Naive thymus-derived CD4-positive, alpha-beta T cell (primary cell): ENCODE data around the gene HJURP. TPM values are rescaled to one million over a fixed set of nuclear protein-coding genes. Genes with fewer than 3 reads are reported as not detected.
A peak's percentile ranks its signal among the peaks of the same experiment; 100 is the strongest.
"Not testable (repeated sequence)": the region's sequence is repeated elsewhere in the genome, so short reads cannot be mapped to it uniquely, and the experiment has no call there.

Source experiments
- ATAC-seq: fragments of 150-1000 bp; cut with Tn5 transposase; 2 replicates; pipeline ENCODE4 v1.10.0; 2021; ENCODE audit warnings: mild to moderate bottlenecking, moderate library complexity
- CTCF ChIA-PET: fragments of 350-600 bp; sonication (Branson Sonifier 250); formaldehyde crosslinking; loops from one replicate; lab custom pipeline; 2021; ENCODE audit warnings: antibody characterized with exemption; lab: Charles Lee
- POLR2A ChIA-PET: fragments of 350-600 bp; sonication (Branson Sonifier 250); formaldehyde crosslinking; loops from one replicate; lab custom pipeline; 2021; ENCODE audit warnings: antibody characterized with exemption, inconsistent platforms; lab: Charles Lee
- DNase-seq, 9 donors: peaks; one replicate each; pipeline versions ENCODE4 v3.0.0 to v3.0.0-alpha.2; 2020 to 2022; ENCODE audit warnings: mixed read lengths in 1 of 9
- H3K27ac ChIP-seq: one replicate; pipeline ENCODE4 v1.7.0; 2013; ENCODE audit warnings: mild to moderate bottlenecking, low read depth, low read length, moderate library complexity
- H3K27me3 ChIP-seq, 2 donors: one replicate each; pipeline ENCODE4 v1.7.0; 2013; ENCODE audit warnings: low read length in 2 of 2, mild to moderate bottlenecking in 2 of 2, moderate library complexity in 2 of 2; ENCODE audit not compliant: control insufficient read depth in 2 of 2, insufficient read depth in 2 of 2
- H3K36me3 ChIP-seq, 3 experiments: 1 replicate in 2 of 3; 2 replicates in 1 of 3; pipeline ENCODE4 v1.7.0; 2013; ENCODE audit warnings: low read length in 3 of 3, mild to moderate bottlenecking in 3 of 3, moderate library complexity in 1 of 3; ENCODE audit not compliant: insufficient read depth in 3 of 3, control insufficient read depth in 2 of 3
- H3K4me1 ChIP-seq, 2 donors: one replicate each; pipeline ENCODE4 v1.7.0; 2013; ENCODE audit warnings: low read length in 2 of 2, mild to moderate bottlenecking in 2 of 2, moderate library complexity in 1 of 2; ENCODE audit not compliant: control insufficient read depth in 2 of 2, insufficient read depth in 2 of 2
- H3K4me3 ChIP-seq: 2 replicates; pipeline ENCODE4 v1.7.0; 2013; ENCODE audit warnings: mild to moderate bottlenecking, low read length
- H3K9me3 ChIP-seq, 3 experiments: 1 replicate in 2 of 3; 2 replicates in 1 of 3; pipeline ENCODE4 v1.7.0; 2013; ENCODE audit warnings: low read length in 3 of 3; ENCODE audit not compliant: control insufficient read depth in 2 of 3
- H3K27ac Mint-ChIP-seq, 9 donors: one replicate each; pipeline ENCODE4 v1.8.0; 2020 to 2022; ENCODE audit warnings: mixed read lengths in 9 of 9, mild to moderate bottlenecking in 8 of 9, moderate library complexity in 5 of 9, inconsistent platforms in 2 of 9
- H3K27me3 Mint-ChIP-seq, 5 donors: one replicate each; pipeline ENCODE4 v1.8.0; 2021 to 2022; ENCODE audit warnings: mixed read lengths in 5 of 5, mild to moderate bottlenecking in 1 of 5
- H3K36me3 Mint-ChIP-seq, 5 donors: one replicate each; pipeline ENCODE4 v1.8.0; 2020 to 2022; ENCODE audit warnings: mixed read lengths in 5 of 5, mild to moderate bottlenecking in 3 of 5, inconsistent platforms in 1 of 5
- H3K4me1 Mint-ChIP-seq, 7 donors: one replicate each; pipeline ENCODE4 v1.8.0; 2020 to 2022; ENCODE audit warnings: mixed read lengths in 7 of 7, mild to moderate bottlenecking in 3 of 7, inconsistent platforms in 1 of 7
- H3K4me3 Mint-ChIP-seq, 10 donors: one replicate each; pipeline ENCODE4 v1.8.0; 2020 to 2022; ENCODE audit warnings: mild to moderate bottlenecking in 10 of 10, mixed read lengths in 10 of 10, moderate library complexity in 6 of 10, inconsistent platforms in 2 of 10
- H3K9me3 Mint-ChIP-seq, 11 donors: one replicate each; pipeline ENCODE4 v1.8.0; 2020 to 2022; ENCODE audit warnings: mixed read lengths in 11 of 11, mild to moderate bottlenecking in 4 of 11, inconsistent platforms in 1 of 11, moderate library complexity in 1 of 11
- intact Hi-C, 2 donors: fragments of 100-400 bp; cut with micrococcal nuclease; formaldehyde crosslinking; loops; one replicate each; pipeline ENCODE4 v1.15.1; 2023
- polyA plus RNA-seq, 2 donors: library from polyadenylated mRNA; unstranded; fragments of 300-500 nt; fragmentation: Illumina TruSeq; gene quantifications; one replicate each; pipeline ENCODE4 v1.2.3, GENCODE V29; 2021
- total RNA-seq, 6 experiments: library from RNA in 5 of 6; stranded (reverse) in 5 of 6; gene quantifications; 1 replicate in 5 of 6; 2 replicates in 1 of 6; pipeline ENCODE4 v1.2.3 and lab custom pipeline; 2021 to 2026

HJURP gene, protein sequence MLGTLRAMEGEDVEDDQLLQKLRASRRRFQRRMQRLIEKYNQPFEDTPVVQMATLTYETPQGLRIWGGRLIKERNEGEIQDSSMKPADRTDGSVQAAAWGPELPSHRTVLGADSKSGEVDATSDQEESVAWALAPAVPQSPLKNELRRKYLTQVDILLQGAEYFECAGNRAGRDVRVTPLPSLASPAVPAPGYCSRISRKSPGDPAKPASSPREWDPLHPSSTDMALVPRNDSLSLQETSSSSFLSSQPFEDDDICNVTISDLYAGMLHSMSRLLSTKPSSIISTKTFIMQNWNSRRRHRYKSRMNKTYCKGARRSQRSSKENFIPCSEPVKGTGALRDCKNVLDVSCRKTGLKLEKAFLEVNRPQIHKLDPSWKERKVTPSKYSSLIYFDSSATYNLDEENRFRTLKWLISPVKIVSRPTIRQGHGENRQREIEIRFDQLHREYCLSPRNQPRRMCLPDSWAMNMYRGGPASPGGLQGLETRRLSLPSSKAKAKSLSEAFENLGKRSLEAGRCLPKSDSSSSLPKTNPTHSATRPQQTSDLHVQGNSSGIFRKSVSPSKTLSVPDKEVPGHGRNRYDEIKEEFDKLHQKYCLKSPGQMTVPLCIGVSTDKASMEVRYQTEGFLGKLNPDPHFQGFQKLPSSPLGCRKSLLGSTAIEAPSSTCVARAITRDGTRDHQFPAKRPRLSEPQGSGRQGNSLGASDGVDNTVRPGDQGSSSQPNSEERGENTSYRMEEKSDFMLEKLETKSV
- total RNA-seq (10 to 100 TPM in 1 of 5 experiments, under 1 TPM in 2, not detected in 2; 0.11 to 67.1 (median 0.27) TPM), polyA plus RNA-seq (under 1 TPM in 1 of 2 donors, not detected in 1; 0.40 TPM), total RNA-seq (lab: John Stamatoyannopoulos, UW) (not detected)

DNA sequence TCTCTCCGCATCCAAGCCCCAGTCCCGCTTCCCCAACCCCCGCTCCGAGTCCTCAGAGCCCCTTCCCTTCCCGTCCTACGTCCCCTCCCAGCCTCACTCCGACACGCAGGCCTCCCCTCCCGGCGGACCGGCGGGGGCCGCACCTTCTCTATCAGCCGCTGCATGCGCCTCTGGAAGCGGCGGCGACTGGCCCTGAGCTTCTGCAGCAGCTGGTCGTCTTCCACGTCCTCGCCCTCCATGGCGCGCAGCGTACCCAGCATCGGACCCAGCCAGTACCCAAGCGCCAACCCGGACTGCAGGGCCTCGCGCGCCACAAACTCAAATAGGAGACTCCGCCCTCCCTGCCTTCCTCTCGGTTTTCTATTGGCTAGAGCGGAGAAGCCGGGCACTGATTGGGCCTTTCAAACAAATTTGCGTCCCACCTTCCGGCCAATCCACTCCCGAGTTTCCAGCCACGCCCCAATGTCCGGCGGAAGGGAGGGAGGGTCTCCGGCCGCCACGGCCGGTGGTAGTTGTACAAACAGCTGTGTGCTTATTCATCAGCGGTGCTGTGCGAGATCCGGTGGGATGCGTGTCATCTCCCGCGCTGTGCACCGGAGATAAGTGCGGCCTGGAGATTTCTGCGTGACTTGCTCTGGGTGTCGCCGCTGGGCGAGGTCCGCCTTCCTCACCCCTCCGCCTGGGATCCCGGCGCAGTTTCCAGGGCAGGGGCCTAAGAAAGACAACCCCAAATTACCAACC is at the start of gene HJURP:
Gene HJURP, minus strand, starts transcription at position 295 of the 741 bp plus-strand sequence. Its CDS starts 35 bp downstream, at position 260.
- ATAC-seq (peak; percentile 96), DNase-seq (peak; percentile 76 to 92 (median 87))
- CTCF ChIA-PET = no interaction called here
- Mint-ChIP-seq H3K9me3 (no peaks in the 10 kb centered on the region), H3K27me3 (peaks cover 0 to 7% (median 5%) of the 10 kb centered on the region in 5 donors), H3K36me3 (peaks cover 0 to 13% (median 0%) of the 10 kb centered on the region in 5 donors), H3K4me3 (peak within 1 kb of the TSS; percentile 83 to 98 (median 92)), H3K4me1 (peaks cover 12 to 68% (median 18%) of the 10 kb centered on the region in 7 donors), H3K27ac (peak within 1 kb of the TSS in 8 of 9 donors; percentile 53 to 95 (median 75))
- Histone ChIP-seq H3K4me1 (peaks cover 0 to 6% of the 10 kb centered on the region in 2 donors), H3K36me3 (no peaks in the 10 kb centered on the region), H3K27ac (peak within 1 kb of the TSS; percentile 26), H3K9me3 (no peaks in the 10 kb centered on the region), H3K27me3 (no peaks in the 10 kb centered on the region), H3K4me3 (peak within 1 kb of the TSS; percentile 97)
- POLR2A ChIA-PET = no interaction called here
- intact Hi-C loops = loop anchor here (1.0 to 10.0 kb wide), 4 partner anchors 14 to 690 kb away; partner anchors contain the start of gene MSL3B (in 2 of the 2)

DNA sequence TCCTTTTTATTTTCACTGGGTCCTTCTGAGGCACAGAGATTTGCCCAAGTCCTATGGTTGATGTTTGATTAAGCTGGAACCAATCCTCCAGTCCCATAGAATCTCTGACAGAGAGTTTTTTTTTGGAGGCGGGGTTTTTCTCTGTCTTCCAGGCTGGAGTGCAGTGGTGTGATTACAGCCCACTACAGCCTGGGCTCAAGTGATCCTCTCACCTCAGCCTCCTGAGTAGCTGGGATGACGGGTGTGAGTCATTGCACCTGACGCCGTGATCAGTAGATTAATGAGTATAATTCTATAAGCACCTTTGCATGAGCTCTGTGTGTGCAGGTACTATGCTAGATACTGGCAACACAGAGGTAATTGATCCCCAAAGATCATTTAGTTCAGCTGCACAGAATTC is 47.5 kb upstream of the HJURP start:
- CTCF ChIA-PET = no interaction called here
- peaks cover 13 to 24% (median 16%) of the 10 kb centered on the region in 5 donors for H3K27me3 Mint-ChIP-seq
- ATAC-seq (no peak), DNase-seq (no peak)
- H3K9me3 Mint-ChIP-seq = peaks cover 0 to 10% (median 0%) of the 10 kb centered on the region in 11 donors
- Histone ChIP-seq H3K27me3 (no peaks in the 10 kb centered on the region), H3K36me3 (no peaks in the 10 kb centered on the region), H3K4me3 (no peak overlapping the region), H3K27ac (no peak overlapping the region), H3K9me3 (no peaks in the 10 kb centered on the region), H3K4me1 (peaks cover 8 to 9% of the 10 kb centered on the region in 2 donors)
- no peak overlapping the region for H3K27ac Mint-ChIP-seq
- H3K36me3 Mint-ChIP-seq = peaks cover 0 to 3% (median 0%) of the 10 kb centered on the region in 5 donors
- H3K4me3 Mint-ChIP-seq = no peak overlapping the region
- H3K4me1 Mint-ChIP-seq = peaks cover 0 to 21% (median 20%) of the 10 kb centered on the region in 7 donors
- POLR2A ChIA-PET = no interaction called here
- intact Hi-C loops = no loop called here

DNA sequence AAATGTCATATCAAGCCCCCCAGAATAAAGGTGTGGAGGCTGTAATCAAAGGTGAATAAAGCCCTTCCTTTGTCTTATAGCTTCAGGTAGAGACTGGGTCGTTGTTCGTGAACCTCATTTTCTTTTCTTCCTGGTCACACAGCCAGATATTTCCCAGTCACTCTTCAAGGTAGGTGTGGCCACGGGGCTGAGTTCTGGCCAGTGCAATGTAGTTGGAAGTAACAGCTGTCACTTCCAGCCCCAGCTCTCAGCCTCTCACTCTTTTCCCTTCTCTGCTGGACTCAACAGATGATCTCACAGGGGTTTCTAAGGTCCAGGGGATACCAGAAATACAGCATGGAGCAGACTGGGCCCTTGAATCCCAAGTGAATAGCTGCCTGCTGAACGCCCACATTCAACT is 47.0 kb upstream of the HJURP start:
- DNase-seq (no peak), ATAC-seq (no peak)
- Mint-ChIP-seq H3K36me3 (peaks cover 0 to 2% (median 0%) of the 10 kb centered on the region in 5 donors), H3K4me1 (peaks cover 0 to 21% (median 20%) of the 10 kb centered on the region in 7 donors), H3K27me3 (peaks cover 12 to 24% (median 14%) of the 10 kb centered on the region in 5 donors), H3K9me3 (peaks cover 0 to 10% (median 0%) of the 10 kb centered on the region in 11 donors), H3K4me3 (no peak overlapping the region), H3K27ac (no peak overlapping the region)
- no peak overlapping the region for H3K4me3 ChIP-seq
- CTCF ChIA-PET = no interaction called here
- POLR2A ChIA-PET = no interaction called here
- H3K9me3 ChIP-seq = no peaks in the 10 kb centered on the region
- H3K27me3 ChIP-seq = no peaks in the 10 kb centered on the region
- H3K27ac ChIP-seq = no peak overlapping the region
- no peaks in the 10 kb centered on the region for H3K36me3 ChIP-seq
- H3K4me1 ChIP-seq = peaks cover 8 to 9% of the 10 kb centered on the region in 2 donors
- intact Hi-C loops = no loop called here

DNA sequence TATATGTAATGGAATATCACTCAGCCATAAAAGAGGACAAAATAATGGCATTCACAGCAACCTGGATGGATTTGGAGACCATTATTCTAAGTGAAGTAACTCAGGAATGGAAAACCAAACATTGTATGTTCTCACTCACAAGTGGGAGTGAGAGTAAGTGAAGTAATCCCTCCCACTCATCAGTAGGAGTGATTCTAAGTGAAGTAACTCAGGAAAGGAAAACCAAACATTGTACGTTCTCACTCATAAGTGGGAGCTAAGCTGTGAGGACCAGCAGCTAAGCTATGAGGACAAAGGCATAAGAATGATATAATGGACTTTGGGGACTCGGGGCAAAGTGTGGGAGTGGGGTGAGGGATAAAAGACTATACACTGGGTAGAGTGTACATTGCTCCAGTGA is 41.9 kb upstream of the HJURP start:
- CTCF ChIA-PET, H3K4me3 ChIP-seq, ATAC-seq, POLR2A ChIA-PET, H3K9me3 Mint-ChIP-seq, H3K27me3 ChIP-seq, H3K4me1 ChIP-seq, H3K36me3 Mint-ChIP-seq, H3K36me3 ChIP-seq, H3K27ac Mint-ChIP-seq, H3K9me3 ChIP-seq, DNase-seq, intact Hi-C loops, H3K4me3 Mint-ChIP-seq, H3K27ac ChIP-seq: not testable (repeated sequence)
- H3K27me3 Mint-ChIP-seq = peaks cover 7 to 33% (median 17%) of the 10 kb centered on the region in 5 donors
- H3K4me1 Mint-ChIP-seq = peaks cover 0 to 21% (median 20%) of the 10 kb centered on the region in 7 donors

DNA sequence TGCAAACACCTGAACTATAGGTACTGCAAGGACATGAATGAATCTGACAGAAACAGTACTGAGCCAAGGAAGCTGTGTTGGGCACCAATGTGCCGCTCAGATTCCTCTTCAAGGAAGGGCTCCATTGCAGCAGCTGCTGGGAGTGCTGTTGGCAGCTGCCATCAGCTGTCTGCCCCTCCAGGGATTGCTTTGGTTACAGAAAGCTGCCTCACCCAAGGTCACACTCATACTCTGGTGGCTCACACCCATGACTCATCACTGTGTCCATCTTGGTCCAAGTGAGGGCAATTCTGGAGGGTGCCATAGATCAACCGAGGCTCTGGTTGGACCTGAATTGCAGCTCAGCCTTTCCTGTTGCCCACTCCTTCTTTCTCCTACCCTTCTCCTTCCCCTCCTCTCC is 38.5 kb upstream of the HJURP start:
- H3K4me1 Mint-ChIP-seq = no peaks in the 10 kb centered on the region
- H3K9me3 Mint-ChIP-seq = peaks cover 0 to 3% (median 0%) of the 10 kb centered on the region in 11 donors
- Histone ChIP-seq H3K27ac (no peak overlapping the region), H3K36me3 (no peaks in the 10 kb centered on the region), H3K4me3 (no peak overlapping the region), H3K4me1 (no peaks in the 10 kb centered on the region), H3K27me3 (peaks cover 0 to under 1% of the 10 kb centered on the region in 2 donors), H3K9me3 (no peaks in the 10 kb centered on the region)
- peaks cover 20 to 34% (median 26%) of the 10 kb centered on the region in 5 donors for H3K27me3 Mint-ChIP-seq
- ChIA-PET POLR2A (no interaction called here), CTCF (no interaction called here)
- no peak for DNase-seq
- intact Hi-C loops = no loop called here
- no peaks in the 10 kb centered on the region for H3K36me3 Mint-ChIP-seq
- no peak overlapping the region for H3K4me3 Mint-ChIP-seq
- H3K27ac Mint-ChIP-seq = no peak overlapping the region
- no peak for ATAC-seq

DNA sequence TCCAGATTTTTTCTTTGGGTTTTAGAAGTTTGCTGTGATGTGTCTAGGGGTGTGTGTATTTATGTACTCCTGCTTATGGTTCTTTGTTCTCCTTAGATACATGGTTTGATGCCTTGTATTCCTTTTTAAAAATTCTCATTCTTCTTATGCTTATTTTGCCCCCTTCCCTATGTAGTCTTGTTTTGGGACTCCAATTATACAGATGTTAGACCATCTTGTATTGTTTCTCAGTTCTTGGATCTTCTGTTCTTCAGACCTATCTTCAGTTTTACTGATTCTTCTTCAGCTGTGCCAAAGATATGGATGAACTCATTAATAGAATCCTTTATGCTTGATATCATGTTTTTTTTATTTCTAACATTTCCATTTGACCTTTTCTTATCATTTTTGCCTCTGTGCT is 28.0 kb upstream of the HJURP start:
- Mint-ChIP-seq H3K36me3 (peaks cover 0 to 33% (median 2%) of the 10 kb centered on the region in 5 donors), H3K9me3 (peaks cover 0 to 50% (median 29%) of the 10 kb centered on the region in 11 donors), H3K27ac (no peak overlapping the region), H3K27me3 (peaks cover 28 to 68% (median 44%) of the 10 kb centered on the region in 5 donors), H3K4me3 (no peak overlapping the region), H3K4me1 (no peaks in the 10 kb centered on the region)
- Histone ChIP-seq H3K4me1 (no peaks in the 10 kb centered on the region), H3K27ac (no peak overlapping the region), H3K36me3 (no peaks in the 10 kb centered on the region), H3K9me3 (no peaks in the 10 kb centered on the region), H3K4me3 (no peak overlapping the region), H3K27me3 (no peaks in the 10 kb centered on the region)
- ChIA-PET POLR2A (no interaction called here), CTCF (no interaction called here)
- DNase-seq = no peak
- intact Hi-C loops = no loop called here
- no peak for ATAC-seq
